Endothelial cell of umbilical vein (primary cell): Measurements from ENCODE around the gene SPAG16. TPM values are rescaled to one million over a fixed set of nuclear protein-coding genes. Genes with fewer than 3 reads are reported as not detected.

Experiments used
- BruUV-seq: library from RNA; stranded (reverse); fragments of 400-500 nt; replicated peaks from 2 replicates; lab custom pipeline; 2021; lab: Mats Ljungman, UMichigan
- CTCF ChIA-PET: fragments of 300-600, 350-600 bp; sonication (Branson Sonifier 250); formaldehyde crosslinking; loops from one replicate; lab custom pipeline; 2021; ENCODE audit warnings: antibody characterized with exemption, inconsistent platforms; lab: Charles Lee
- POLR2A ChIA-PET: fragments of 300-600, 350-600 bp; sonication (Branson Sonifier 250); formaldehyde crosslinking; loops from one replicate; lab custom pipeline; 2021; ENCODE audit warnings: antibody characterized with exemption, inconsistent platforms; lab: Charles Lee
- DNase-seq: peaks from one replicate; pipeline ENCODE4 v3.0.0-alpha.2; 2011; ENCODE audit warnings: low read depth, low spot score
- FAIRE-seq: peaks from 2 replicates; lab custom pipeline; 2011; peaks lifted over from hg19 to GRCh38; lab: Jason Lieb, UNC
- H2AFZ ChIP-seq: 2 replicates; pipeline ENCODE4 v1.6.0; 2012; ENCODE audit warnings: low read depth, low read length, control low read depth, inconsistent platforms
- H3K27ac ChIP-seq: 2 replicates; pipeline ENCODE4 v1.5.1; 2011; ENCODE audit warnings: low read depth, mild to moderate bottlenecking, control low read depth, low read length, moderate library complexity; ENCODE audit not compliant: insufficient read depth
- H3K27me3 ChIP-seq, 2 experiments: 2 replicates each; pipeline versions ENCODE4 v1.6.0 to v1.6.1; 2011; ENCODE audit warnings: low read length in 2 of 2, mixed read lengths in 1 of 2; ENCODE audit not compliant: control insufficient read depth in 2 of 2, insufficient read depth in 2 of 2
- H3K36me3 ChIP-seq, 2 experiments: 2 replicates in 1 of 2; 3 replicates in 1 of 2; pipeline ENCODE4 v1.5.1; 2011; ENCODE audit warnings: low read length in 2 of 2, mild to moderate bottlenecking in 1 of 2, moderate library complexity in 1 of 2; ENCODE audit not compliant: control insufficient read depth in 2 of 2, insufficient read depth in 2 of 2; ENCODE audit errors: extremely low read depth in 1 of 2
- H3K4me1 ChIP-seq: 3 replicates; pipeline ENCODE4 v1.5.1; 2011; ENCODE audit warnings: mild to moderate bottlenecking, low read length; ENCODE audit not compliant: control insufficient read depth, insufficient read depth; ENCODE audit errors: extremely low read depth
- H3K4me2 ChIP-seq: 2 replicates; pipeline ENCODE4 v1.6.1; 2011; ENCODE audit warnings: low read length, control low read depth, mixed read lengths; ENCODE audit not compliant: insufficient read depth
- H3K4me3 ChIP-seq, 3 experiments: fragments of 200-600 bp in 1 of 3; sonication (generic), shearing (Covaris generic) in 1 of 3; replicated peaks in 1 of 3; 2 replicates each; pipeline ENCODE4 v1.5.1; 2011 to 2016; ENCODE audit warnings: control low read depth in 3 of 3, low read length in 3 of 3, mild to moderate bottlenecking in 2 of 3, inconsistent platforms in 1 of 3, low read depth in 1 of 3, moderate library complexity in 1 of 3; ENCODE audit not compliant: insufficient read depth in 1 of 3
- H3K79me2 ChIP-seq: 2 replicates; pipeline ENCODE4 v1.6.0; 2012; ENCODE audit warnings: low read length, inconsistent platforms; ENCODE audit not compliant: control insufficient read depth, insufficient read depth
- H3K9ac ChIP-seq: replicated peaks from 2 replicates; pipeline ENCODE3; 2011; ENCODE audit warnings: low read length, control low read depth; ENCODE audit not compliant: insufficient read depth; ENCODE audit errors: extremely low read depth
- H3K9me1 ChIP-seq: replicated peaks from 3 replicates; pipeline ENCODE4 v1.6.0; 2011; ENCODE audit warnings: mild to moderate bottlenecking, low read length; ENCODE audit not compliant: control insufficient read depth, insufficient read depth; ENCODE audit errors: extremely low read depth
- H3K9me3 ChIP-seq: replicated peaks from 2 replicates; pipeline ENCODE4 v1.5.1; 2012; ENCODE audit warnings: low read length, inconsistent platforms; ENCODE audit not compliant: control insufficient read depth, insufficient read depth
- H4K20me1 ChIP-seq: replicated peaks from 2 replicates; pipeline ENCODE3; 2011; ENCODE audit warnings: mild to moderate bottlenecking, low read length; ENCODE audit not compliant: control insufficient read depth, insufficient read depth; ENCODE audit errors: extremely low read depth
- CTCF ChIP-seq, 2 donors: IDR thresholded peaks; 1 replicate in 1 of 2; 2 replicates in 1 of 2; pipeline ENCODE4 v1.5.1; 2011; ENCODE audit warnings: low read length in 2 of 2, mild to moderate bottlenecking in 2 of 2, moderate library complexity in 2 of 2, control low read depth in 1 of 2, inconsistent platforms in 1 of 2, low read depth in 1 of 2; ENCODE audit not compliant: insufficient read depth in 1 of 2; ENCODE audit errors: extremely low read depth in 1 of 2
- EZH2 ChIP-seq: IDR thresholded peaks from 2 replicates; pipeline ENCODE4 v1.6.1; 2012; ENCODE audit warnings: borderline replicate concordance, low read depth, mild to moderate bottlenecking, moderate library complexity, low read length, inconsistent platforms; ENCODE audit not compliant: severe bottlenecking
- FOS ChIP-seq: IDR thresholded peaks from 2 replicates; pipeline ENCODE4 v1.6.1; 2011; ENCODE audit warnings: mild to moderate bottlenecking, low read length, moderate library complexity, borderline replicate concordance; ENCODE audit not compliant: insufficient read depth
- GATA2 ChIP-seq: IDR thresholded peaks from 2 replicates; pipeline ENCODE4 v1.7.0; 2011; ENCODE audit warnings: low read depth, mild to moderate bottlenecking, moderate library complexity, mixed read lengths, low read length; ENCODE audit not compliant: insufficient read length, insufficient read depth
- MAX ChIP-seq: IDR thresholded peaks from 2 replicates; pipeline ENCODE4 v1.6.1; 2011; ENCODE audit not compliant: insufficient read depth, insufficient read length
- MYC ChIP-seq: IDR thresholded peaks from one replicate; pipeline ENCODE4 v1.6.1; 2011; ENCODE audit warnings: mild to moderate bottlenecking, low read depth, low read length
- POLR2AphosphoS5 ChIP-seq: IDR thresholded peaks from 2 replicates; pipeline ENCODE4 v1.6.1; 2012; ENCODE audit warnings: low read depth, mild to moderate bottlenecking, control low read depth, low read length, moderate library complexity; ENCODE audit not compliant: insufficient read depth
- dilution Hi-C: fragments of 300-500 bp; cut with MboI; formaldehyde crosslinking; loops from one replicate; pipeline ENCODE4 v1.15.0; 2019; ENCODE audit warnings: low sequenced_read_pairs; ENCODE audit not compliant: extremely low pct_ligation_motif_present
- intact Hi-C: fragments of 100-400 bp; cut with micrococcal nuclease; formaldehyde crosslinking; loops from one replicate; pipeline ENCODE4 v1.10.0; 2022
- polyA plus RNA-seq, 4 experiments: library from polyadenylated mRNA; depleted of rRNA in 3 of 4; stranded (reverse) in 3 of 4; unstranded in 1 of 4; fragments of >200 nt; gene quantifications; 2 replicates each; pipeline versions ENCODE4 v1.2.1 to v1.2.3, GENCODE V29; 2011 to 2012; ENCODE audit warnings: missing spikeins in 1 of 4
- total RNA-seq: library from RNA; stranded (reverse); gene quantifications from 2 replicates; pipeline ENCODE4 v1.2.3, GENCODE V29; 2021

Gene SPAG16
- total and polyA plus RNA-seq, 2 donors (not counting 3 experiments of a cell fraction or from before 2014, with no cell fraction given) = 4.0 to 7.7 TPM

- Histone ChIP-seq H4K20me1 (no peaks in the 10 kb centered on the region), H3K36me3 (no peaks in the 10 kb centered on the region), H3K4me3 (no peak overlapping the region), H3K9ac (no peak overlapping the region), H3K9me1 (no peaks in the 10 kb centered on the region), H3K9me3 (no peaks in the 10 kb centered on the region), H3K4me2 (no peak overlapping the region), H3K4me1 (no peaks in the 10 kb centered on the region), H3K27ac (no peak overlapping the region), H2AFZ (no peak overlapping the region), H3K27me3 (no peaks in the 10 kb centered on the region), H3K79me2 (no peaks in the 10 kb centered on the region)
- dilution Hi-C loops = no loop called here
- CTCF ChIA-PET = no interaction called here
- POLR2A ChIA-PET = no interaction called here
- no TSS peak for BruUV-seq
- TF ChIP-seq CTCF (IDR thresholded peaks at IDR 0.05; ENCODE audit: extremely low read depth in 1 of 2, insufficient read depth in 1 of 2, low read depth in 1 of 2, low read length in 2 of 2) (no peak), EZH2 (no peak), MAX (no peak), FOS (no peak), POLR2AphosphoS5 (no peak), MYC (no peak), GATA2 (no peak)
- DNase-seq (no peak), FAIRE-seq (no peak)
- intact Hi-C loops = no loop called here
Measured at GRCh38 chr2:214035921-214036320, 751.7 kb downstream of the SPAG16 start.
